DND-41 (cell line): ENCODE measurements around the gene ENTR1.
A peak's percentile ranks its signal among the peaks of the same experiment; 100 is the strongest.

Experiments
- ATAC-seq: fragments of 200-7000 bp; cut with Tn5 transposase; 3 replicates; pipeline ENCODE4 v1.9.1; 2021; ENCODE audit warnings: low read depth; ENCODE audit not compliant: insufficient read depth
- DNase-seq: peaks from one replicate; pipeline ENCODE4 v3.0.0-alpha.2; 2020
- H2AFZ ChIP-seq: 2 replicates; pipeline ENCODE4 v1.6.0; 2012; ENCODE audit warnings: low read depth, low read length
- H3K27ac ChIP-seq: 2 replicates; pipeline ENCODE4 v1.5.1; 2012; ENCODE audit warnings: low read length, inconsistent platforms
- H3K27me3 ChIP-seq: fragments of 200-600 bp; sonication (generic); 2 replicates; pipeline ENCODE4 v1.6.0; 2012; ENCODE audit warnings: low read length, mild to moderate bottlenecking, inconsistent platforms; ENCODE audit not compliant: insufficient read depth, poor library complexity
- H3K36me3 ChIP-seq: 2 replicates; pipeline ENCODE4 v1.5.1; 2012; ENCODE audit warnings: low read length, inconsistent platforms; ENCODE audit not compliant: insufficient read depth
- H3K4me1 ChIP-seq: 2 replicates; pipeline ENCODE4 v1.5.1; 2012; ENCODE audit warnings: mild to moderate bottlenecking, low read length; ENCODE audit not compliant: insufficient read depth
- H3K4me2 ChIP-seq: 2 replicates; pipeline ENCODE4 v1.6.0; 2012; ENCODE audit warnings: mild to moderate bottlenecking, moderate library complexity, low read length, inconsistent platforms; ENCODE audit not compliant: insufficient read depth
- H3K4me3 ChIP-seq, 2 experiments: fragments of 200-600 bp in 1 of 2; shearing (Covaris generic) in 1 of 2; 2 replicates each; pipeline ENCODE4 v1.5.1; 2012 to 2016; ENCODE audit warnings: inconsistent platforms in 2 of 2, low read length in 2 of 2, mild to moderate bottlenecking in 2 of 2, low read depth in 1 of 2, moderate library complexity in 1 of 2
- H3K79me2 ChIP-seq: 2 replicates; pipeline ENCODE4 v1.6.0; 2012; ENCODE audit warnings: low read length, inconsistent platforms; ENCODE audit not compliant: insufficient read depth
- H3K9ac ChIP-seq: 2 replicates; pipeline ENCODE4 v1.6.0; 2012; ENCODE audit warnings: low read depth, mild to moderate bottlenecking, inconsistent platforms, low read length, moderate library complexity
- H3K9me3 ChIP-seq: 2 replicates; pipeline ENCODE4 v1.5.1; 2012; ENCODE audit warnings: low read length, moderate library complexity, mild to moderate bottlenecking, inconsistent platforms; ENCODE audit not compliant: insufficient read depth, severe bottlenecking
- H4K20me1 ChIP-seq: 2 replicates; pipeline ENCODE4 v1.6.0; 2012; ENCODE audit warnings: low read length; ENCODE audit not compliant: insufficient read depth
- CTCF ChIP-seq: IDR thresholded peaks from 2 replicates; pipeline ENCODE4 v1.5.1; 2012; ENCODE audit warnings: borderline replicate concordance, low read length, moderate library complexity, mild to moderate bottlenecking; ENCODE audit not compliant: poor library complexity, severe bottlenecking; ENCODE audit errors: extremely low read depth
- EZH2 ChIP-seq: IDR thresholded peaks from 3 replicates; pipeline ENCODE4 v1.6.1; 2012; ENCODE audit warnings: borderline replicate concordance, low read depth, mild to moderate bottlenecking, moderate library complexity, low read length, inconsistent platforms; ENCODE audit not compliant: severe bottlenecking

The ENTR1 gene

GRCh38 chr9:136412962-136413361 is 2.5 kb upstream of the ENTR1 start:
- Histone ChIP-seq H3K4me1 (peaks cover 38% of the 10 kb centered on the region), H3K79me2 (peaks cover 55% of the 10 kb centered on the region), H4K20me1 (peaks cover 30% of the 10 kb centered on the region), H3K27ac (no peak overlapping the region), H3K9me3 (no peaks in the 10 kb centered on the region), H3K9ac (no peak overlapping the region), H3K4me3 (no peak overlapping the region), H2AFZ (no peak overlapping the region), H3K4me2 (no peak overlapping the region; the same call in 1 of the 2 replicates), H3K27me3 (no peaks in the 10 kb centered on the region), H3K36me3 (peaks cover 60% of the 10 kb centered on the region)
- DNase-seq = no peak
- TF ChIP-seq CTCF (no peak), EZH2 (no peak)
- ATAC-seq = no peak

GRCh38 chr9:136411378-136411777 is 964 bp upstream of the ENTR1 start:
- DNase-seq (no peak), ATAC-seq (no peak)
- Histone ChIP-seq H3K9me3 (no peaks in the 10 kb centered on the region), H3K79me2 (peaks cover 58% of the 10 kb centered on the region), H3K36me3 (peaks cover 61% of the 10 kb centered on the region), H3K4me3 (peak overlapping the region; percentile 77 to 83), H3K4me2 (peak overlapping the region; percentile 95), H3K9ac (peak overlapping the region; percentile 85), H2AFZ (no peak overlapping the region), H3K27ac (peak overlapping the region; percentile 70), H3K4me1 (peaks cover 38% of the 10 kb centered on the region), H3K27me3 (no peaks in the 10 kb centered on the region), H4K20me1 (peaks cover 30% of the 10 kb centered on the region)
- no peak for TF ChIP-seq CTCF
- TF ChIP-seq EZH2 = no peak

- Histone ChIP-seq H3K27ac (peak overlapping the region; percentile 72), H3K4me3 (peak overlapping the region; percentile 66 to 83; a peak in 3 of 4 replicates), H3K79me2 (peaks cover 58% of the 10 kb centered on the region), H4K20me1 (peaks cover 27% of the 10 kb centered on the region), H3K27me3 (no peaks in the 10 kb centered on the region), H2AFZ (peak overlapping the region; percentile 76), H3K9me3 (no peaks in the 10 kb centered on the region), H3K4me2 (peak overlapping the region; percentile 95), H3K36me3 (peaks cover 58% of the 10 kb centered on the region), H3K9ac (peak overlapping the region; percentile 85), H3K4me1 (peaks cover 38% of the 10 kb centered on the region)
- TF ChIP-seq CTCF = no peak
- no peak for TF ChIP-seq EZH2
- peak; percentile 53 for ATAC-seq
- DNase-seq = peak; percentile 38
Observed at GRCh38 chr9:136409557-136410455, 608 bp downstream of the ENTR1 start.
